Measurements from ENCODE around the gene TGFBR3. TPM values are rescaled to one million over a fixed set of nuclear protein-coding genes. Genes with fewer than 3 reads are reported as not detected.

Gene TGFBR3
- total RNA-seq, 1 experiment from 2014 or later = 3.1 TPM

GRCh38 chr1:91697416-91697815, 188.5 kb downstream of the TGFBR3 start:
- Histone ChIP-seq H3K9me3 (ENCODE audit: low read depth, low read length, poor library complexity, severe bottlenecking) (no peaks in the 10 kb centered on the region), H3K27me3 (replicated peaks; ENCODE audit: insufficient read depth, low read depth, low read length, poor library complexity) (no peaks in the 10 kb centered on the region), H3K4me1 (ENCODE audit: insufficient read depth, low read length, poor library complexity, severe bottlenecking) (peaks cover 4% of the 10 kb centered on the region), H3K4me3 (ENCODE audit: low read depth, low read length, poor library complexity, severe bottlenecking) (no peak overlapping the region), H3K36me3 (ENCODE audit: insufficient read depth, low read length, poor library complexity, severe bottlenecking) (no peaks in the 10 kb centered on the region), H3K27ac (ENCODE audit: low read depth, low read length, poor library complexity, severe bottlenecking) (no peak overlapping the region)
- CTCF ChIA-PET = no interaction called here
- intact Hi-C loops (cut with micrococcal nuclease; ENCODE audit: unreplicated experiment) = no loop called here
- POLR2A ChIA-PET (ENCODE audit: low non-redundant PET) = no interaction called here
- TF ChIP-seq CTCF (conservative IDR thresholded peaks at IDR 0.05; ENCODE audit: low read depth, low read length) = no peak
- TF ChIP-seq EZH2 (IDR thresholded peaks at IDR 0.05; ENCODE audit: borderline replicate concordance, low read depth, low read length, poor library complexity, severe bottlenecking) = no peak
- DNase-seq (ENCODE audit: low spot score) = no peak
- no TSS peak for BruUV-seq (replicated peaks)

GRCh38 chr1:91696321-91696720, 189.6 kb downstream of the TGFBR3 start:
- POLR2A ChIA-PET (ENCODE audit: low non-redundant PET) = no interaction called here
- TF ChIP-seq EZH2 (IDR thresholded peaks at IDR 0.05; ENCODE audit: borderline replicate concordance, low read depth, low read length, poor library complexity, severe bottlenecking) = no peak
- no peak for TF ChIP-seq CTCF (conservative IDR thresholded peaks at IDR 0.05; ENCODE audit: low read depth, low read length)
- CTCF ChIA-PET = no interaction called here

GRCh38 chr1:91693557-91693956, 192.4 kb downstream of the TGFBR3 start:
- TF ChIP-seq CTCF (conservative IDR thresholded peaks at IDR 0.05; ENCODE audit: low read depth, low read length) = no peak
- no peak for TF ChIP-seq EZH2 (IDR thresholded peaks at IDR 0.05; ENCODE audit: borderline replicate concordance, low read depth, low read length, poor library complexity, severe bottlenecking)
- POLR2A ChIA-PET (ENCODE audit: low non-redundant PET) = no interaction called here
- Histone ChIP-seq H3K27me3 (replicated peaks; ENCODE audit: insufficient read depth, low read depth, low read length, poor library complexity) (no peaks in the 10 kb centered on the region), H3K9me3 (ENCODE audit: low read depth, low read length, poor library complexity, severe bottlenecking) (no peaks in the 10 kb centered on the region), H3K4me3 (ENCODE audit: low read depth, low read length, poor library complexity, severe bottlenecking) (no peak overlapping the region), H3K36me3 (ENCODE audit: insufficient read depth, low read length, poor library complexity, severe bottlenecking) (no peaks in the 10 kb centered on the region), H3K4me1 (ENCODE audit: insufficient read depth, low read length, poor library complexity, severe bottlenecking) (peaks cover 4% of the 10 kb centered on the region), H3K27ac (ENCODE audit: low read depth, low read length, poor library complexity, severe bottlenecking) (no peak overlapping the region)
- no TSS peak for BruUV-seq (replicated peaks)
- CTCF ChIA-PET = no interaction called here
- no peak for DNase-seq (ENCODE audit: low spot score)
- intact Hi-C loops (cut with micrococcal nuclease; ENCODE audit: unreplicated experiment) = no loop called here

More at GRCh38 chr1:91696321-91696720, 189.6 kb downstream of the TGFBR3 start:
- no TSS peak for BruUV-seq (replicated peaks)
- no peak overlapping the region for H3K27ac ChIP-seq (ENCODE audit: low read depth, low read length, poor library complexity, severe bottlenecking)
- no peaks in the 10 kb centered on the region for H3K36me3 ChIP-seq (ENCODE audit: insufficient read depth, low read length, poor library complexity, severe bottlenecking)
- no peaks in the 10 kb centered on the region for H3K27me3 ChIP-seq (replicated peaks; ENCODE audit: insufficient read depth, low read depth, low read length, poor library complexity)
- peaks cover 4% of the 10 kb centered on the region for H3K4me1 ChIP-seq (ENCODE audit: insufficient read depth, low read length, poor library complexity, severe bottlenecking)
- H3K4me3 ChIP-seq (ENCODE audit: low read depth, low read length, poor library complexity, severe bottlenecking) = no peak overlapping the region
- intact Hi-C loops (cut with micrococcal nuclease; ENCODE audit: unreplicated experiment) = no loop called here
- no peaks in the 10 kb centered on the region for H3K9me3 ChIP-seq (ENCODE audit: low read depth, low read length, poor library complexity, severe bottlenecking)
- DNase-seq (ENCODE audit: low spot score) = no peak

Measured in A673 (cell line).